ENCODE results near the gene SMAP2. TPM values are rescaled to one million over a fixed set of nuclear protein-coding genes. Genes with fewer than 3 reads are reported as not detected.

The SMAP2 gene
- total and polyA plus RNA-seq, 4 donors = 10.4 to 42.2 (median 35.1) TPM

DNA sequence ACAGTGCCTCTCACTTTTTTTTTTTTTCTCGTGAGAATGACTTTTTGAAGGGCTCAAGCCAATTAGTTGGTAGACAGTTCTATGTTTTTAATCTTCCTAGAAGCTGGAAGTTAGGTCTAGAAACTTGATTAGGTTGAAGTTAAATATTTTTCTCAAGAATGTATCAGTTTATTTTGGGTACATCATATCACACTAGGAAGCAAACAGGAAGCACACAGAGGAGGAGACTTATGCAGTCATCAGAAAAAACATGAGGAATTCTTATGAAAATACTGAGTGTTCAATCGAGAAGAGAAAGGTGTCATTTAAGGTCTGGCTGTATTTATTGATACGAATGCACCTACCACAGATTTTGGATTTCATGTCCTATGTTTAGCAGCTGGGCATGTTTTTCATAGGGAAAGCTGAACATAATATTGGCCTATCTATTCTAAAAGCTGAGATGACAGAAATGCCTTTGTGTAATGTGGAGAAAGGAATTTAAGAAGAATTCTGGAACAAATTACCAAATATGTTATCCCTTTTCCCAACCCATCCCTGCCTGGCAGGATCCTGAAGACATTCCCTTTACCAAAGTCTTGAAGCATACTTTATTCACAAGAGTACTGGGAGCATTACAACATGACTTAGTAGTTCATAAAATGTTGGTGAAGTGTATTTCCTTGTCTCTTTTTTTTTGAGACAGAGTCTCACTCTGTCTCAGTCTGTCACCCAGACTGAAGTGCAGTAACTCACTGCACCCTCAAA, 59.3 kb downstream of the SMAP2 start:
- Histone ChIP-seq H3K27me3 (ENCODE audit: control insufficient read depth in 1 of 2, insufficient read depth in 2 of 2, low read length in 1 of 2) (no peaks in the 10 kb centered on the region), H3K9me3 (ENCODE audit: control insufficient read depth, low read length) (no peaks in the 10 kb centered on the region), H3K4me1 (ENCODE audit: control insufficient read depth in 1 of 2, insufficient read depth in 2 of 2, low read length in 2 of 2) (no peaks in the 10 kb centered on the region), H3K4me3 (ENCODE audit: low read length in 2 of 2) (no peak overlapping the region), H3K36me3 (ENCODE audit: control insufficient read depth in 1 of 2, insufficient read depth in 2 of 2, low read length in 1 of 2) (no peaks in the 10 kb centered on the region), H3K27ac (ENCODE audit: low read depth in 1 of 2, low read length in 2 of 2) (no peak overlapping the region)
- no peak for DNase-seq
- no peak for ATAC-seq (ENCODE audit: low FRiP score)
- WGBS, 2 donors = 34 to 39% methylated on average over 3 of the region's 3 CpGs
- intact Hi-C loops (cut with DNase I) = no loop called here

- Histone ChIP-seq H3K27ac (ENCODE audit: low read depth in 1 of 2, low read length in 2 of 2) (no peak overlapping the region), H3K36me3 (ENCODE audit: control insufficient read depth in 1 of 2, insufficient read depth in 2 of 2, low read length in 1 of 2) (no peaks in the 10 kb centered on the region), H3K4me3 (ENCODE audit: low read length in 2 of 2) (no peak overlapping the region), H3K9me3 (ENCODE audit: control insufficient read depth, low read length) (no peaks in the 10 kb centered on the region), H3K27me3 (ENCODE audit: control insufficient read depth in 1 of 2, insufficient read depth in 2 of 2, low read length in 1 of 2) (no peaks in the 10 kb centered on the region), H3K4me1 (ENCODE audit: control insufficient read depth in 1 of 2, insufficient read depth in 2 of 2, low read length in 2 of 2) (no peaks in the 10 kb centered on the region)
- DNase-seq (no peak), ATAC-seq (ENCODE audit: low FRiP score) (no peak)
- intact Hi-C loops (cut with DNase I) = no loop called here
- 60 to 62% methylated on average over 5 of the region's 5 CpGs for WGBS, 2 donors
Measured at GRCh38 chr1:40435471-40435870, 61.9 kb downstream of the SMAP2 start.

DNA sequence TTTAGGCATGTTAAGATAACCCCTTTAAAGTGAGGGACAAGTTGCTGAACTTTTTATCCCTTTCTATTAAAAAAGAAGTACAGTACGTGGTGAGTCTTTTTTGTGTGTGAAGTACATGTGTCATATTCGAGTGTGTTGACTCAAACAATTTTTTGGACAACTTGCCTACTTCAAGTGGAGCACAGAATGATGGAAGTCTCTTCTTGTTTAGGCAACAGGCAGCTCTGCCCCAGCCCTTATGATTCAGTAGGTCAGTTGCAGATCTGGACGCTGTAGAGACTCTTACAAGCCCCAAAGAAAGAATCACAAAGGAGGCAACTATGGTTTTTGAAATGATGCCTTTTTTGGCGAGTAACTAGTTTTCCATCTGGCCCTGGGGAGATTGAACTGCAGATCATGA, 62.3 kb downstream of the SMAP2 start:
- ATAC-seq (ENCODE audit: low FRiP score) (no peak), DNase-seq (no peak)
- 48 to 49% methylated on average over 4 of the region's 4 CpGs for WGBS, 2 donors
- intact Hi-C loops (cut with DNase I) = no loop called here
- no peak overlapping the region for H3K4me3 ChIP-seq (ENCODE audit: low read length in 2 of 2)
- no peaks in the 10 kb centered on the region for H3K4me1 ChIP-seq (ENCODE audit: control insufficient read depth in 1 of 2, insufficient read depth in 2 of 2, low read length in 2 of 2)
- H3K27ac ChIP-seq (ENCODE audit: low read depth in 1 of 2, low read length in 2 of 2) = no peak overlapping the region
- no peaks in the 10 kb centered on the region for H3K27me3 ChIP-seq (ENCODE audit: control insufficient read depth in 1 of 2, insufficient read depth in 2 of 2, low read length in 1 of 2)
- no peaks in the 10 kb centered on the region for H3K36me3 ChIP-seq (ENCODE audit: control insufficient read depth in 1 of 2, insufficient read depth in 2 of 2, low read length in 1 of 2)
- H3K9me3 ChIP-seq (ENCODE audit: control insufficient read depth, low read length) = no peaks in the 10 kb centered on the region

DNA sequence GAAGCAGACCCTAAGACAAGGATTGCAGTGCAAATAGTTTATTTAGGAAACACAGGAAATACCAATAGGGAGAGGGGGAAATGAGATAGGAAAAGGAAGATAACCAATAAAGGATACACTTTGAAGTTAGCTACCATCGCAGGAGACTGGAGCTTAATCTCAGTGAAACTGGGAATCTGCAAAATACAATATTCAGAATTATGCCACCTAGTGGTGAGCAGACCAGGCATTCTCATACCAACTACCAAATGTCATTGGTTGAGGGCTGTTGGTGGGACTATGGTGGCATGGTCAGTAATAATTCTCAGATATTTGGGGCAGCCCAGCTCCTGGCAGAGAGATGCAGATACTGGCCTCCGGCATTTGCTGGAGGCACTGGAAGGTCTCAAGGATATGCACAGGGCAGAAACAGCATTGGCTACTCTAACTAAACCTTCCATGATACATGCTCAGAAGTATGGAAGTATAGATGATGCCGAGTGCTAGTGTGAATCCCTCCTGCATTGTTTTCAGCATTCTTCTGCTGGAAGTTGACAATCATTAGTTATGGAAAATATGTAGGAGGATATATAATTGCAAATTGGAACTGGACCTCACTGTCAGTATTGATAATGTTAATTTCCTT, 65.0 kb downstream of the SMAP2 start:
- Histone ChIP-seq H3K36me3 (ENCODE audit: control insufficient read depth in 1 of 2, insufficient read depth in 2 of 2, low read length in 1 of 2) (no peaks in the 10 kb centered on the region), H3K27ac (ENCODE audit: low read depth in 1 of 2, low read length in 2 of 2) (no peak overlapping the region), H3K27me3 (ENCODE audit: control insufficient read depth in 1 of 2, insufficient read depth in 2 of 2, low read length in 1 of 2) (no peaks in the 10 kb centered on the region), H3K4me3 (ENCODE audit: low read length in 2 of 2) (no peak overlapping the region), H3K9me3 (ENCODE audit: control insufficient read depth, low read length) (no peaks in the 10 kb centered on the region), H3K4me1 (ENCODE audit: control insufficient read depth in 1 of 2, insufficient read depth in 2 of 2, low read length in 2 of 2) (no peaks in the 10 kb centered on the region)
- DNase-seq (no peak), ATAC-seq (ENCODE audit: low FRiP score) (no peak)
- intact Hi-C loops (cut with DNase I) = no loop called here
- 61 to 63% methylated on average over 3 of the region's 3 CpGs for WGBS, 2 donors

GRCh38 chr1:40439247-40439646, 65.7 kb downstream of the SMAP2 start:
- no peaks in the 10 kb centered on the region for H3K27me3 ChIP-seq (ENCODE audit: control insufficient read depth in 1 of 2, insufficient read depth in 2 of 2, low read length in 1 of 2)
- no peaks in the 10 kb centered on the region for H3K36me3 ChIP-seq (ENCODE audit: control insufficient read depth in 1 of 2, insufficient read depth in 2 of 2, low read length in 1 of 2)
- H3K27ac ChIP-seq (ENCODE audit: low read depth in 1 of 2, low read length in 2 of 2) = no peak overlapping the region
- H3K4me1 ChIP-seq (ENCODE audit: control insufficient read depth in 1 of 2, insufficient read depth in 2 of 2, low read length in 2 of 2) = no peaks in the 10 kb centered on the region
- H3K9me3 ChIP-seq (ENCODE audit: control insufficient read depth, low read length) = no peaks in the 10 kb centered on the region
- WGBS, 2 donors = 85 to 90% methylated on average over 5 of the region's 5 CpGs
- intact Hi-C loops (cut with DNase I) = no loop called here
- ATAC-seq (ENCODE audit: low FRiP score) (no peak), DNase-seq (no peak)
- H3K4me3 ChIP-seq (ENCODE audit: low read length in 2 of 2) = no peak overlapping the region

DNA sequence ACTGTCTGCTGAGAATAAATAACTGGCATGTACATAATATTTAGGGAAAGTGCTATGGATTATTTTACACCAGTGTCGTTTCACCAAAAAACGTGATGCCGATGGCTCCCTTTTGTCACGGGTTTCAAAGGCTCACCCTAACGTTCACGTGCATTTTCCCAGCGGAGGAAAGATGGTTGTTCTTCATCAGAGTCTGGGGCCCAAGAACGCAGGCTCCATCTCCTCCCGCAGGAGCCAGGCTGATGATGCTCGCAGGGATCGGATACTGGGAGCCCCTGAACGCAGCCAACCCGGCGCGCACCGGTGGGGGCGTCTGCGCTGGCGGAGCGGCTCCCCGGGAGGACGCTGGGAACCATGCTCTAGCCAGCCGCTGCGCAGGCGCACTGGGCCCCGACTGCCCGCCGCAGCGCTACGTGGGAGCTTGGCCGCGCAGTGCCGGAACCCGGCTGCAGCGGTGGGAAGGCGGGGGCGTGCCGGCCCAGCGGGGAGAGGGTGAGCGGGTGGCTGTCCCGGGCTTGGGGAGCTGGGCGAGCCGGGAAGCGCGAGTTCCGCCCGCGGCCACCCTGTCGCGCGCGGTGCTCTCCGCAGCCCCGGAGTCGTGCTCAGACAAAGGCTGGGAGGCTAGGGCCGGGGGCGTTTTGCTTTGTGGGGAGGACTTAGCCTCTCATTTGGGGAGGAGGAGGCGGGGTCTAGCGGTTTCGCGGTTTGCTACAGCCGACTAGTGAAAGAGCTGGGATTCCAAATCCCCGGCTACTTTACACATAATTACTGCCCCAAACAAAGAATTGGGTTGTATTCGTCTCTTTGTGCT, 76.4 kb downstream of the SMAP2 start, which contains the start of gene ZFP69B:
ZFP69B (plus strand) TSS at position 793 of the 811 bp plus-strand sequence. CDS start 486 bp downstream, outside the sequence.
- peak within 1 kb of the TSS; percentile 58 to 66 for H3K4me3 ChIP-seq (ENCODE audit: low read length in 2 of 2)
- WGBS, 2 donors = 0% methylated on average over 59 to 64 of the region's 64 CpGs
- H3K27me3 ChIP-seq (ENCODE audit: control insufficient read depth in 1 of 2, insufficient read depth in 2 of 2, low read length in 1 of 2) = no peaks in the 10 kb centered on the region
- intact Hi-C loops (cut with DNase I) = no loop called here
- H3K9me3 ChIP-seq (ENCODE audit: control insufficient read depth, low read length) = no peaks in the 10 kb centered on the region
- no peaks in the 10 kb centered on the region for H3K36me3 ChIP-seq (ENCODE audit: control insufficient read depth in 1 of 2, insufficient read depth in 2 of 2, low read length in 1 of 2)
- DNase-seq (peak; percentile 94 to 98), ATAC-seq (ENCODE audit: low FRiP score) (peak; percentile 99)
- H3K27ac ChIP-seq (ENCODE audit: low read depth in 1 of 2, low read length in 2 of 2) = peak within 1 kb of the TSS in 1 of 2 donors; percentile 76
- peaks cover 0 to 1% of the 10 kb centered on the region in 2 donors for H3K4me1 ChIP-seq (ENCODE audit: control insufficient read depth in 1 of 2, insufficient read depth in 2 of 2, low read length in 2 of 2)

- Histone ChIP-seq H3K9me3 (ENCODE audit: control insufficient read depth, low read length) (no peaks in the 10 kb centered on the region), H3K4me1 (ENCODE audit: control insufficient read depth in 1 of 2, insufficient read depth in 2 of 2, low read length in 2 of 2) (peaks cover 0 to 1% of the 10 kb centered on the region in 2 donors), H3K27me3 (ENCODE audit: control insufficient read depth in 1 of 2, insufficient read depth in 2 of 2, low read length in 1 of 2) (no peaks in the 10 kb centered on the region), H3K36me3 (ENCODE audit: control insufficient read depth in 1 of 2, insufficient read depth in 2 of 2, low read length in 1 of 2) (no peaks in the 10 kb centered on the region), H3K4me3 (ENCODE audit: low read length in 2 of 2) (peak overlapping the region; percentile 58 to 66), H3K27ac (ENCODE audit: low read depth in 1 of 2, low read length in 2 of 2) (peak overlapping the region in 1 of 2 donors; percentile 76)
- WGBS, 2 donors = 4 to 10% methylated on average over 22 of the region's 22 CpGs
- ATAC-seq (ENCODE audit: low FRiP score) (peak; percentile 26), DNase-seq (peak; percentile 58 to 79)
- intact Hi-C loops (cut with DNase I) = no loop called here
Measured at GRCh38 chr1:40450495-40451237, 77.1 kb downstream of the SMAP2 start.

GRCh38 chr1:40451238-40451585, 77.7 kb downstream of the SMAP2 start:
- Histone ChIP-seq H3K4me3 (ENCODE audit: low read length in 2 of 2) (no peak overlapping the region), H3K27me3 (ENCODE audit: control insufficient read depth in 1 of 2, insufficient read depth in 2 of 2, low read length in 1 of 2) (no peaks in the 10 kb centered on the region), H3K4me1 (ENCODE audit: control insufficient read depth in 1 of 2, insufficient read depth in 2 of 2, low read length in 2 of 2) (peaks cover 0 to 1% of the 10 kb centered on the region in 2 donors), H3K36me3 (ENCODE audit: control insufficient read depth in 1 of 2, insufficient read depth in 2 of 2, low read length in 1 of 2) (no peaks in the 10 kb centered on the region), H3K9me3 (ENCODE audit: control insufficient read depth, low read length) (no peaks in the 10 kb centered on the region), H3K27ac (ENCODE audit: low read depth in 1 of 2, low read length in 2 of 2) (no peak overlapping the region)
- ATAC-seq (ENCODE audit: low FRiP score) = no peak
- 93 to 94% methylated on average over 1 of the region's 1 CpG for WGBS, 2 donors
- intact Hi-C loops (cut with DNase I) = no loop called here
- DNase-seq = no peak

Data from aorta (tissue), 5 donors.